Choroid plexus epithelial cell (primary cell): ENCODE data around the gene LRP1B.
"Not testable (repeated sequence)": the region's sequence is repeated elsewhere in the genome, so short reads cannot be mapped to it uniquely, and the experiment has no call there.

Experiments
- DNase-seq: peaks from one replicate; pipeline ENCODE4 v3.0.0-alpha.2; 2010; ENCODE audit warnings: low read depth
- H3K4me3 ChIP-seq: 2 replicates; pipeline ENCODE4 v1.5.1; 2011; ENCODE audit warnings: low read depth, mild to moderate bottlenecking, control low read depth, low read length, moderate library complexity
- CTCF ChIP-seq: conservative IDR thresholded peaks from 2 replicates; pipeline ENCODE4 v1.5.1; 2011; ENCODE audit warnings: low read depth, mild to moderate bottlenecking, control low read depth, inconsistent platforms, low read length, moderate library complexity

Gene LRP1B

GRCh38 chr2:140355511-140356090 is 1775.2 kb downstream of the LRP1B start:
- no peak for DNase-seq
- no peak for TF ChIP-seq CTCF
- no peak overlapping the region for H3K4me3 ChIP-seq

DNA sequence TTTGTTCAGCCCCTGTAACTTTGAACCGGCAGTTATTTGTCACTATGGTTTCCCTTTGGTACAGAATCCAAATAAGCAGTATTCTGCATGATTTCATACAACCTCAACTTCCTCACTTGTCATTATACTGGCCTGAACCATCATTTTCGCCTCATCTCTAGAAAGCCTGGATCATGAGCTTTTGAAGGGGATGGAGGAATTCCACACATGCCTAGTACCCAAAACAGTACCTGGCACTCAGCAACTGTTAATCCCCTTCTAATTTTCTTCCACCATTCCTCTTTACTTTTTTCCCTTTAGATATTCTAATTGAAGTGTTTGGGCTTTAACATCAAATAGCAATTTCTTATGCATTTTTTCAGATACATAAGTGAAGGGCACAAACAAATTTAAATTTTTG is 1776.3 kb downstream of the LRP1B start:
- DNase-seq = no peak
- H3K4me3 ChIP-seq = no peak overlapping the region
- no peak for TF ChIP-seq CTCF

DNA sequence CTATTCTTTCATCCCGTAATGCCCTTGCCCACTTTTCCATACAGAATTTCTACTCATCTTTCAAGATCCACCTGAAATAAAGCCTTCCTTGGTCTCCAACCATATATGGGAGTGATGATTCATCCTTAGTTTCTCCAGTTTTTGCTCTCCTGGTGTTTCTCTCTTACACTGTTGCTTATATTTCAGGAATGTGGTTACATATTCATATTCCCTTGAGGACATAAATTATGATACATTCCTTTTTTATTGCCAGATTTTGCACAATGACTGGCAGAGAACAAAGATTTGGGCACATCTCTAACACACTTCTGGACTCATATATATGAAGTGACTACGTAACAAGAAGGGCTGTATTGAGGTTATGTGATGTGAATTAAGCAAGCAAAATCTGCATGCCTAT is 1777.3 kb downstream of the LRP1B start:
- DNase-seq = peak; percentile 77
- no peak for TF ChIP-seq CTCF
- no peak overlapping the region for H3K4me3 ChIP-seq

DNA sequence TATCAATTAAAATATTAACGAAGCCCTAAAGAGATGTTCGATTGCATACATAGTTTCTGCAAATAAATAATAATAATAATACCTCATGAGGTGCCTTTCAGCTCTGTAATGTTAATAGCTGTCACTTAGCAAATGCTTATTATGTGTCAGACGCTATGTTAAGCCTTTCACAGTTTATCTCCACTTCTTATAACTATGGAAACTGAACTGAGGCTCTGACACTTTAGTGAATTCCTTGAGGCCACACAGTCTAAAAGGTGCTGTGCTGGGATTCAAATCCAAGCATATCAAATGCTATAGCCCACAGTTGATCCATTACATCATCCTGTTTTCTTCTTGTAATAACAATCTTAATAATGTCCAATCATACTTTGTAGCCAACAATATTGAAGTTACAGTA is 1779.1 kb downstream of the LRP1B start:
- no peak overlapping the region for H3K4me3 ChIP-seq
- TF ChIP-seq CTCF = no peak
- no peak for DNase-seq

GRCh38 chr2:140349695-140350094 is 1781.1 kb downstream of the LRP1B start:
- no peak overlapping the region for H3K4me3 ChIP-seq
- TF ChIP-seq CTCF = peak; percentile 22
- DNase-seq = peak; percentile 12

- no peak for TF ChIP-seq CTCF
- no peak overlapping the region for H3K4me3 ChIP-seq
- no peak for DNase-seq
These were observed 1782.0 kb downstream of the LRP1B start for GRCh38 chr2:140348826-140349225.

GRCh38 chr2:140344838-140345237 is 1786.0 kb downstream of the LRP1B start:
- no peak overlapping the region for H3K4me3 ChIP-seq
- TF ChIP-seq CTCF = no peak
- peak; percentile 74 for DNase-seq

DNA sequence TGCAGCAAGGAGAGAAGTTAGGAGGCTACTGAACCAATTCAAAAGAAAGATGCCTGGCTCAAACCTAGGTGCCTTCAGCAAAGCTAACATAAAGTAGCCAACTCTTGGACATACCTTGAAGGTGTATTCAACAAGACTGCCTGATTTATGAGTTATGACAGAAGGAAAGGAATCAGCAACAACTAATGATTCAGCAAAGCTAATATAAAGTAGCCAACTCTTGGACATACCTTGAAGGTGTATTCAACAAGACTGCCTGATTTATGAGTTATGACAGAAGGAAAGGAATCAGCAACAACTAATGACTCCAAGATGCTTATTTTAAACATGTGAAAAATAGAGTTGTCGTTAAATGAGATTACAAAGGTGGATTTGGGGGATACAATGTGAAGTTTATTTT is 1786.5 kb downstream of the LRP1B start:
- not testable (repeated sequence) for H3K4me3 ChIP-seq, DNase-seq
